Common myeloid progenitor, CD34-positive (primary cell): ENCODE measurements around the gene LAMA4.

Source experiments
- CTCF ChIA-PET: fragments of 350-600 bp; sonication (Branson Sonifier 250); formaldehyde crosslinking; loops from one replicate; lab custom pipeline; 2021; ENCODE audit warnings: antibody characterized with exemption; lab: Charles Lee
- POLR2A ChIA-PET: fragments of 350-600 bp; sonication (Branson Sonifier 250); formaldehyde crosslinking; loops from one replicate; lab custom pipeline; 2021; ENCODE audit warnings: antibody characterized with exemption; lab: Charles Lee
- DNase-seq, 3 donors: peaks; one replicate each; pipeline versions ENCODE4 v3.0.0 to v3.0.0-alpha.2; 2013
- H3K27ac ChIP-seq, 2 experiments: 1 replicate in 1 of 2; 2 replicates in 1 of 2; pipeline ENCODE4 v1.7.0; 2013; ENCODE audit warnings: inconsistent platforms in 2 of 2, low read length in 2 of 2, mild to moderate bottlenecking in 2 of 2, low read depth in 1 of 2, moderate library complexity in 1 of 2; ENCODE audit not compliant: severe bottlenecking in 2 of 2, insufficient read depth in 1 of 2, poor library complexity in 1 of 2
- H3K27me3 ChIP-seq, 5 experiments: replicated peaks in 2 of 5; 1 replicate in 3 of 5; 2 replicates in 2 of 5; pipeline versions ENCODE4 v1.6.1 to v1.7.0; 2013; ENCODE audit warnings: low read length in 4 of 5, mild to moderate bottlenecking in 2 of 5, moderate library complexity in 2 of 5, inconsistent platforms in 1 of 5; ENCODE audit not compliant: insufficient read depth in 5 of 5, control insufficient read depth in 4 of 5
- H3K36me3 ChIP-seq, 4 experiments: 1 replicate in 2 of 4; 2 replicates in 2 of 4; pipeline versions ENCODE4 v1.6.1 to v1.7.0; 2013; ENCODE audit warnings: low read length in 3 of 4, control low read depth in 1 of 4, mild to moderate bottlenecking in 1 of 4; ENCODE audit not compliant: control insufficient read depth in 4 of 4, insufficient read depth in 4 of 4
- H3K4me1 ChIP-seq, 4 experiments: 1 replicate in 3 of 4; 2 replicates in 1 of 4; pipeline versions ENCODE4 v1.6.1 to v1.7.1; 2013; ENCODE audit warnings: low read length in 3 of 4, mild to moderate bottlenecking in 3 of 4, control low read depth in 1 of 4, inconsistent platforms in 1 of 4, moderate library complexity in 1 of 4; ENCODE audit not compliant: control insufficient read depth in 4 of 4, insufficient read depth in 4 of 4; ENCODE audit errors: control extremely low read depth in 1 of 4
- H3K4me3 ChIP-seq, 7 experiments: 1 replicate in 4 of 7; 2 replicates in 3 of 7; pipeline versions ENCODE4 v1.5.1 to v1.7.0; 2013; ENCODE audit warnings: mild to moderate bottlenecking in 7 of 7, low read length in 6 of 7, moderate library complexity in 6 of 7, inconsistent platforms in 2 of 7, low read depth in 2 of 7, control low read depth in 1 of 7; ENCODE audit not compliant: insufficient read depth in 4 of 7, control insufficient read depth in 1 of 7; ENCODE audit errors: extremely low read depth in 1 of 7
- H3K9me3 ChIP-seq, 5 experiments: 1 replicate in 4 of 5; 2 replicates in 1 of 5; pipeline versions ENCODE4 v1.6.1 to v1.7.1; 2013; ENCODE audit warnings: low read length in 4 of 5, mild to moderate bottlenecking in 2 of 5, inconsistent platforms in 1 of 5, low read depth in 1 of 5, moderate library complexity in 1 of 5; ENCODE audit not compliant: control insufficient read depth in 4 of 5, insufficient read depth in 2 of 5; ENCODE audit errors: control extremely low read depth in 1 of 5
- WGBS: methylation state at CpG from one replicate; pipeline ENCODE4 v1.1.5; 2013; ENCODE audit not compliant: insufficient coverage; 5-methylcytosine and 5-hydroxymethylcytosine counted together

LAMA4 gene

DNA sequence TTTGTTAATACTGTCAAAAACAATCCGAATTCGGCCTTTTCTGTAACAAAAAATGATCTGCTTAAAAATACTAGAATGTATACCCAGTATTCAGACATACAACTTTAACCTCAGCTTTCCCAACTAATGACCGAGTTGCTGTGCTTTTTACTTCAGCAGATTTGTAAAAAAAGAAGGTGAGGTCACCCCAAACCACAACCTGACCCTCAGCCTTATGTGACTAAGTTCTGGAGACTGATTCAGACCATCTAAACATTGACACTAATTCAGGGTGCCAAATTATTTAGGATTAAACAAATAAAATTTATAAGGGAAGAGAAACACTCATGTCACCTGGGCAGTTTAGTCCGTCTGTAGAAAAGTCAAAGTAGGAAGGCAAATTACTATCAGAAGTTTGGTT is 192.8 kb downstream of the LAMA4 start:
- Histone ChIP-seq H3K4me1 (peaks cover 0 to 4% (median 0%) of the 10 kb centered on the region in 4 experiments), H3K4me3 (no peak overlapping the region), H3K27ac (no peak overlapping the region), H3K27me3 (no peaks in the 10 kb centered on the region), H3K36me3 (no peaks in the 10 kb centered on the region), H3K9me3 (no peaks in the 10 kb centered on the region)
- CTCF ChIA-PET = interaction anchor here (1.5 kb wide), 1 partner anchor 25 kb away, joined by 4 read pairs; no protein-coding TSS in a partner anchor
- no peak for DNase-seq
- WGBS = 100% methylated on average over 3 of the region's 4 CpGs
- POLR2A ChIA-PET = no interaction called here
